ENCODE results near the gene GBGT1.

Gene GBGT1

DNA sequence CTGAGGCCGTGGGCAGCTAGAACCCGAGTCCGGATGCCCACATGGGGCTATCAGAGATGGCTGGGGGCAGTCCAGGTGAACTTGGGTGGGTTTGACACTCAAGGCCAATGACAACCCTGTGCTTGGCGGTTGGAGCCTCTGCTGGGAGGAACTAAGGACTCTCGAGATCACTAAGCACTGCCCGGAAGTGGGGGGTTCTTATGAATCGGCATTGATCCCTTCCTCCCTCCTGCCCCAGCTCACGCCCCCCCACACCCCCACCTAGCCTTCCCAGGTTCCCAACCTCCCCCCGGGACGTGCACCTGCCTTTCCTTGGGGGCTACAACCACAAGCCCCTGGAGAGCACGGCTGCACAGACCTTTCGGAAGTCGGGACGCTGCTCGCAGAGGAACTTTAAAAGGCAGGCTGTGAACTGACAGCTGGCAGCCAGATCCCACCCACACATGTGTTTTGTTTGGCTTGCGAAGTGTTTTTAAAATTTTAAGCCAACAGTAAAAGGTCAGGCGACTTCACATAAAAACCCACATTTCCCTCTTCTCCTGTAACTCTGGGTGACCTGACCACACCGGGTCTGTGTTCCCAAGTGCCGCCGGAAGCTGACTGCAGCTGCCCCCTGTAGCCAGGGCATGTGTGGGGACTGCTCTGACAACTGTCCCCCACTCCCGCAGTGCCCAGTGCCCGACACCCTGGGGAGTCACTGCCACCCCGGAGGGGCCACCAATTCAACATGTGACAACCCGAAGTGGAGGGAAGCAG lies 37.6 kb downstream of the GBGT1 start:
- DNase-seq (ENCODE audit: low spot score): peak; percentile 51

DNA sequence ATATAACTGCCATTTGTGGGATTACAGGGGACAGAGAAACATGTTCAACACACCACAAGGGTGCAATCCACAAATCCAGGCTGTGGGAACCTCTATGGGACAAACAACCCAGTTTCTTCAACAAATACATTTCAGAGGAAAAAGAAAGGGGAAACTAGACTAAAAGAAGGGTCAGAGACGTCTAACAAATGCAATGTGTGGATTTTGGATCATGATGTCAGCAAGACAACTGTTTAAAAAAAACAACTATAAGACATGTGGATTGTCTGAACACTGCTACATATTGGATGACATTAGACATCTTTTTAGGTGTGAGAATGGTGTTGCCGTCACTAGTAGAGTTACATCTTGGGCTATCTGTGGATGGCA lies 38.8 kb downstream of the GBGT1 start:
- DNase-seq (ENCODE audit: low spot score): no peak

DNA sequence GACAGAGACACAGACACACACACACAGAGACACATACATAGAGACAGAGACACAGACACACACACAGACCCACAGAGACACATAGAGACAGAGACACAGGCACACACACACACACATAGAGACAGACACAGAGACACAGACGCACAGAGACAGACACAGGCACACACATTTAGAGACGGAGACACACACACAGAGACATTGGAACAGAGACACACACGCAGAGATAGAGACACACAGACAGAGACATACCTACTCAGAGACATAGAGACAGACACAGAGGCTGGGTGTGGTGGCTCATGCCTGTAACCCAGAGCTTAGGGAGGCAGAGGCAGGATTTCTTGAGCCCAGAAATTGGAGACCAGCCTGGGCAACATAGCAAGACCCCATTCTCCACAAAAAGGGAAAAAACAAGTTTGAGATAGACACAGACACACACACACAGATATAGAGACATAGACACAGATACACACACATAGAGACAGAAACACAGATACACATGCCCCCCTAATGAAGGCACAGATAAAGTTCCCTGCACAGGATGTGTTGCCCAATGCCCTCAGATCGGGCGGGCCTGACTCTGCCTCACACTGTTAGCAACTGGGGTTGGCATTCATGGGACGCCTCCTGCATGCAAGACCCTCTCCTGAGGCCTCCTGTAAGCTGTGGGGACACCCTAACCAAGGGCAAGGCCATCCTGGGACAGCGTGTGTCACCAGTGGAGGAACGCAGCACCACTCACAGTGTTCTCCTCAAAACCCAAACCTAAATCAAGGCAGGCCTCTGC lies 39.4 kb downstream of the GBGT1 start:
- no peak for DNase-seq (ENCODE audit: low spot score)

DNA sequence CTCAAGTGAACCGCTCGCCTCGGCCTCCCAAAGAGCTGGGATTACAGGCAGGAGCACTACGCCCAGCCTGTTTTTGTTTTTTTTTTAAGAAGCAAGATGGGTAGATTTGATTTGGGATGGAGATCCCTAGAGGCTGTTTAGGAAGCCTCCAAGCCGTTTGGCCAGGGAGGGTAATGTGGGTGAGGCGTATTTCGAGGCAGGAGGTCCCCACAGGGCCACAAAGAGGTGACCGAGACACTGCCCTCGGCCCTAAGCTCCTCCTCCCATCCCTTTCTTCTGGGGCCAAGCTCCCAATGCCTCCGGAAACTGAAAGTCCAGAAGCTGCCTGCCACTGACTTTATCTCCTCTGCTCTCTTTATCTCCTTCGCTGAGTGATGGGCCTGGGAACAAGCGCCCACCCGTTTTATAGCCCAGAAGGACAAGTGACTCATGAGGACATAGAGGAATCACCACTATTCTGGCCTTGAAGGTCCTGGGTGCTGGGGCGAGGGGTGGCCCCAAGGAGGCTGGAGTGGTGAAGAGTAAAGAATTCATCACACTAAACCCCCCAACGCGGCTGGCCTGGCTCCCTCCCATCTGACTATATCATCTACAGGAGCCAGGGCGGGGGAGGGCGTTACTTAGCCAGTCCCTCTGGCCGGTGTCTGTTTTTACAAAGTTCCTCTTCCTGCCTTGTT lies 40.6 kb downstream of the GBGT1 start:
- no peak for DNase-seq (ENCODE audit: low spot score)

DNA sequence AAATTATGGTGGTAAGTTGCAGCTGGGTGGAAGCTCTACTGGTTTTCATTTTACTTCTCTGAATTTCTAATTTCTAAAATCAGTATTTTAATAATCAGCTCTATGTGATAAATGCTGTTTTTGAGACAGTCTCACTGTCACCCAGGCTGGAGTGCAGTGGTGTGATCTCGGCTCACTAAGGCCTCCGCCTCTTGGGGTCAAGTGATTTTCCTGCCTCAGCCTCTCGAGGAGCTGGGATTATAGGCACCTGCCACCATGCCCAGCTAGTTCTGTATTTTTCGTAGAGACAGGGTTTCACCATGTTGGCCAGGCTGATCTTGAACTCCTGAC lies 41.1 kb downstream of the GBGT1 start:
- DNase-seq (ENCODE audit: low spot score): no peak

DNA sequence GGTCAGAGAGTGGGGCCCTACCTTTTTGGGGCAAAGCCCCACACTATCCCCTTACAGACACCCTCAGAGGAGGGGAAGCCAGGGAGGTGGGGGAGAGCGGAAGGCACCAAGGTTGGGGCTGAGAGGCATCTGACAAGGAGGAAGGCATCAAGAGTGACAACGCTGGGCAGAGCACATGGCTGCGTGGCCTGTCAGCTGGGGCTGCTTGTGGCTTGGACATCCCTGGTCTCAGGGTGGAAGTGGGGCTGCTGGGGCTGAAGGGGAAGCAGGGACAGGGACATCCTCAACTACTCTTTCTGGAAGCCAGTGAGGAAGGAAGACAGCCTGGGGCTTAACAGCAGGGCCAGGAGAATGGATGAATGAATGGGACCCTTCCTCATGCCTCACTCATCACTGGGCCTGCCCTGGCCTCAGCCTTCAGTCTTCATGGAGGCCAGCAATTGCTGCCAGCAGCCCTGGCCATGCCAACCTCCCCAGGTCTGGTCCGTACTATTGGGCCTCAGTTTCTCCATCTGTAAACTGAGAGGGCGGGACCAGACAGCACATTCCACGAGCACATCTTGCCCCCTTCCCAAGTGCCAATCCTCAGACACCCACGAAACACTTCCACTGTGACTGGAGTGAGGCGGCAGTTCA lies 41.7 kb downstream of the GBGT1 start:
- no peak for DNase-seq (ENCODE audit: low spot score)

DNA sequence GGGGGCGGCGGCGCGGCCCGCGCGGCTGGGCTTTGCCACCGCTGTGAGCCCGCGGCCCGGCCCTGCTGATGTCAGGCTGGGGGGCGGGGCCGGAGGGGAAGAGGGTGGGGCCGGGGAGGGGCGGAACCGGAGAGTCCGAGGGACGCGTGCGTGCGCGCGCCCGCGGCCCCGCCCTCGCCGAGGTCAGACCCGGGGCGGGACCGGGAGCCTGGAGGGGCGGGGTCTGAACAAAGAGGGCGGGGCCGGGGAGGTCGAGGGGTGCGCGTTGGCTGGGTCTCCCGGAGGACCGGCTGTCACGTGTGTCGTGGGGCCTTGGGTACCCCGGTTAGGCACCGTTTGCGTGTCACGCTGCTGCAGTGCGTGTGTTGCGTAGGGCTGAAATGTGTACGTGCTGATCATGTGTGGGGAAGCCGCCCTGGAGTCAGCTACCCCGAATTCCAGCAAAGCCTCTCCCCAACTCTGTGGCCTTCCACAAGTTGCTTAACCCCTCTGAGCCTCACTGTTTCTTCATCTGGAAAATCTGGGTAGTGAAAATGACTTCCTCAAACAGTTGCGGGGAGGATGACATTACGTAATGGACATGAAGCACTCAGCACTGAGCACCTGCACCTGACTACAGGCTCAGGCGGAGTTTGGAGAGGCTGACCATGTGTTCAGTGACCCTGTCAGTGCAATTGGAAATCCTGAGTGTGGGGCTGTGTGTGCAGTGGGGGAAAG lies 42.4 kb downstream of the GBGT1 start, which contains the start of gene RALGDS:
Gene RALGDS (minus strand): TSS at position 43 of the 717 bp plus-strand sequence. CDS start 86 bp downstream, outside the sequence.
- DNase-seq (ENCODE audit: low spot score): peak; percentile 90

DNA sequence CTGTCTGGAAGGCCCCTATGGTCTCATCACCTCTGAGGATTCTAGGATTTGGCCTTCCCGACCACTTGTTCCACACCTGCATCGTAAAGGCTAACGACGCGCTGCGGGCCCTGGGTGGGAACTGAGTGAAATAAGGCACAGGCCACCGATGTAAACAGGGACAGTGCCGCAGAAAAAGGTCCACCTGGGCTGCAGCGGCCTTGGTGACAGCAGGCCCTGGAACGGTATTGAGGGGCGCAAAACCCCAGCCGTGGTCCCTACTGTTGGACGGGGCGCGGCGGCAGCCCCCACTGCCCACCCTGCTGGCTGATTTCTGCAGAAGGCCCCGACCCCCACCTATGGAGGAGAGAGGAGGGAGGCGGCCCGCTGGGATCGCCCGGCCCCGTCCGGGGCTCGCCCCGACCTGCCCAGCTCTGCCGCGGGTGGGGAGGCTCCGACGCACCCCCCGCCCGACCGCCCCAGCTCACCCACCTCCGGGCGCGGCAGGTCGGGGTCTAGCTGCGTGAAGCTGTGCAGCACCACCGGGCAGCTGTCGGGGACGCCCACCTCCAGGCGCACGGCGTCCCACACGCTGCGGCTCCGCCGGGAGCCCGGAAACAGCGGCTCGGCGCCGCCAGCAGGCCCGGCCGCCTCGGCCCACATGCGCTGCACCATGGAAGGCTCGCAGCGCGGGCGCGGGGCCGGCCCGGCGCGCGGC lies 43.1 kb downstream of the GBGT1 start:
- no peak for DNase-seq (ENCODE audit: low spot score)

DNA sequence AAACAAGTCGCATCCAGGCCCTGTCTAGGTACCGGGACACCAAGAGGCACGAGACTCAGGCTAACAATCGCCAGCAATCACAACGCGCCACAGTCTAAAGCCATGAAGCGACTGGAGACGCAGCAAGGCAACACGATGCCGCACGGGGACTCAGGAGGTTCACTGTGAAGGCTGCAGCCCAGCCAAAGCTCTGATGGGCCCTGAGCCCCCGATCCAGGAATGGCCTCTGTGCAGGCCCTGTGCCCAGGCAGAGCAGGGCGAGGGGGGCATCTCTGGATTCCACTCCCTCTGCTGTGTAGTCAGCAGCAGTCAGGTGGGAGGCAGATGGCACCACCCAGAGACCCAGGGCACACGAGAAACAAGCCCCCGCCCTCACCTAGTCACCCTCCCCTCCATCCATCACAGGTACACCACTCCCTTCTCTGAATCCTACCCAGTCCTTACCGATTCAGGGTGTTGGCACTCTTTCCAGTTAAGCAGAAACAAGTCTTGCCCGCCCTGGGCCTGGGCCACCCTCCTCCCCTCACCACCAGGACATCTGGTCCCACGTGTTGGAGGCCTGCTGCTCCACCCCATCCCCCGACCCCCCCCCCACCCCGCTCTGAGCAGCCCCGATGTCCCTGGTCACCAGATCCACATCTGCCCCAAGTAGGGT lies 43.7 kb downstream of the GBGT1 start:
- no peak for DNase-seq (ENCODE audit: low spot score)

DNA sequence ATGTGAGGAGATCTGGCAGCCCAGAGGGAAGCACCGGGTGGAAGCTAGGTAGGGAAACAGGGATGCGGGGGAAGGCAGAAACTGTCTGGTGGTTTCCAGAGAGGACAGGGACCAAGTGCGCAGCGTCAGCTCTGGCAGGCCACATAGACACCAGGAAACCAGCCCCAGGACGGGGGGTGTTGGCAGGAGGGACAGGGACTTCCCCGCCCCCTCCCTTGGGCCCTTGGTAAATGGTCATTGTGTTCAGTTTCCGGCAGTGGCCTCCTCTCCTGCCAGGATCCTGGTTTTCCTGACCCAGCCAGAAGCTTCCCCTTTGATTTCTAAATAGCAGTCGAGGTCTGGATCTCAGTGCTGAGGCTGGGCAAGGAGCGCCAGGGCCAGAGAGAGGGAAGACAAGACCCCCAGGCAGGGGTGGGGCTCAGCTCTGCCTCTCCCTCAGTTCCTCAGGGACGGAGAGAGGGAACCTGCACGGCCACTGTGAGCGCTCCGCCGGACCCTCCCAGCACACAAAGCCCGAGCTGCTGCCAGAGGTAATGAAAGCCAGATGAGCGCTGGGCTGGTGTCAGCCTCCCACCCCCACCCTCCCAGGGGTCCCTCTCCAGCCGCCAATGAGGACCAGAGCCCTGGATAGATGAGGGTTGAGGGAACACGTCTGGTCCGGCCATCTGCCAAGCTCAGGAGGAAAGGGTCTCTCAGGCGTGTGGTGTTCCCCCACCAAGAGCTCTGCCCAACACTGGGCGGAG lies 44.4 kb downstream of the GBGT1 start:
- no peak for DNase-seq (ENCODE audit: low spot score)

DNA sequence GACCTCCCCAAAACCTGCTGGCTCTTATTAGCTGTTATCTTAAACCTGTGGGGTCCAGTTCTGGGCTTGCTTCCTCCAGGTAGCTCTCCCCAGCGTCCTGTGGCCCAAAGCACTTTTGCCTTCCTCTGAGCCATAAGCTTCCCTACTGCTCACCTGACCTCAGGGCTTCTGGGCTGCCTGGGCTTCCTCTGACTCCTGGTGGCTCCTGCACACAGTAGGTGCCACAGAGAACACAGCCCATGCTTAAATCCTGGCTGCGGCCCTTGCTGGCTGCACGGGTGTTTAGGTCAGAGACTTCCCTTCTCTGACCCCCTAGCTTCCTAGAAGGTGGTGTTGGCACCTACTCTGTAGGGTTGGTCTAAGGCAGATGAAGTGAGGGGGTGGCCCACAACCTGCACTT lies 45.1 kb downstream of the GBGT1 start:
- no peak for DNase-seq (ENCODE audit: low spot score)

DNA sequence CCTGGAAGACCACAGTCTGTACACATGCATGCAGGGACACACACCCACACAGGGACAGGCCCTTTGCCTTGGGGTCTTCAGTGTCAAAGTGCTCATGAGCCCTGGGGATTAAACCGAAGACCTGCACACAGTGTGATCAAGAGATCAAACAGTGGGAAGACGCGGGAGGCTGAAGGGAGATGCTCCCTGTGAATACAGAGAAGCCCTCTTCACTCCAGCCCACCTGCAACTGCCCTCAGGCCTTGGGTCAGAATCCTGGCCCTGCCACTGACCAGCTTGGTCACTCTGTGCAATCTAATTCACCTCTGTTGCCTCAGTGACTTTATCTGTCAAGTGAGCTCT lies 45.6 kb downstream of the GBGT1 start:
- no peak for DNase-seq (ENCODE audit: low spot score)

DNA sequence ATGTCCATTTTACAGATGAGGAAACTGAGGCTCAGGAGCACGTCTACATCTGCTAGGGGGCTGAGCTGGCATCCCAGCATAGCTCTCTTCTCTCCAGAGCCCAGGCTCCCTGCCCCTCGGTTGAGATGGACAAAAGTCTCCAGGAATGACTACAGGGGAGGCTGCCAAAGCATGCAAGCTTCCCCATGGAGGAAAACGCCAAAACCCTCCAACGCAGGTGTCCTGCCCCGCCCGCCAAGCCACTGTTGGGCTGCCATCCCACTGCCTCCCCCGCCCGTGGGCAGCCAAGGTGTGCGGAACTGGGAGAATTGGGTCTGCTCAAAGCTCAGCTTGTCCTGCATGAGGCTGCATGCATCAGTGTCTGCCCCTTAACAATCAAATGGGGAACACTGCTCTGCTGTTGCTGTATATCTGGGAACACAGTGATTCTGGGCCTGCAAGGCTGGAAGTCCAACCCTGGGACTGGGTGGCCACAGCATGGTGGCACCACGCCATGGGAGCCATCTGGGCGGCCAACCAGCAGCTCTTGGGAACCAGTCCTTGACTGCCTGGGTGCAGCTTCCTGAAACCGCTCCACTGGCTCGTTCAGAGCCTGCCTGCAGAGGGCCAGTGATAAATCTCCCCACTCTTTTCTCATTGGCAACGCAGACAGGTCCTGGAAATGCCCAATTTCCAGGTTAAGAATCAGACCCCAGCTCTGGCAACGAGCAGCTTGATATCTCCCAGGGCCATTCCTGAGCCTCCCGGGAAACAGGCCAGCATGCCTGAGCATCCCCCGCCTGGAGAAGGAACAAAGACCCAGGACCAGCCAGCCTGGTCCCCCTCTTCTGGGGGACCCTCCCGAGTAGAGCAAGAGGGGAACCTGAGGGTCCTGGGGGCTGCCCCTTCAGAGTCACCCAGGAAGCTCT lies 46.2 kb downstream of the GBGT1 start:
- DNase-seq (ENCODE audit: low spot score): no peak

DNA sequence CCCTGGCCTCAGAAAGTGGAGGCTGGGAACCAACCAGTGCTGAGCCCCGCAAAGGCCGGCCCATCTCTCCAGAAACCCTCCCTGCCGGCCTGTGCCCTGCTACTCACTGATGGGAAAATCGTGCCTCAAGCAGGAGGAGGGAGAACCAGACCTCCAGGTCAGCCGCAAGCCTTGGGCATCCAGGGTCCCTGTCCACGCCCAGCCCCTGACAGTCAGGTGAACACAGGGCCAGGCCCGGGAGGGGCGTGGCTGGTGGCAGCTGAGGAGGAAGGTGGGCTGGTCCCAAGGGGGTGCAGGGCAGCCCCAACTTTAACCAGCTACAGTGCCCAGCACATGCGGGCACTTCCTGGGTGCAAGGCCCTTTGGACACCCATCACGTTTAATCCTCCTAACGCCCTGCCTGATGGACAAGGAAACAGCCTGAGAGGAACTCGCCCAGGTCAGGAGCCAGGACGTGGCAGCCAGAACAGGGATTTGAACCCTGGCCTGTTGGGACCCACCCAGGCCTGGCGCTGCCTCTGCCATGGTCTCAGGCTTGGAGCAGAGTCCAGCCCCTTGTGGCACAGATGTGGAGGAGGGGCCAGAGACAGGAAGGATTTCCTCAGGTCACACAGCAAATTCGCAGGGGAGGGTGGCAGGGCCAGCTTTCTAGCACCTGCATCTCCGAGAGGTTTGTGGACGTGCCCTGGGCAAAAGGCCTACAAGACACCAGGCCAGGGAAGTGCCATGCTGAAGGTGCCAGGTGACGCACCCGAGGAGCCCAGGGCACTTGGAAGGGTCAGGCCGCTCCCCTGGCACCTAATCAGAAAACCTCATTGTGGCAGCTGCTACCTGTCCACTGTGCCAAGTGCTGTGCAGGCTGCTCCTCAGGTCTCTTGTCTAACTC lies 47.1 kb downstream of the GBGT1 start:
- no peak for DNase-seq (ENCODE audit: low spot score)

DNA sequence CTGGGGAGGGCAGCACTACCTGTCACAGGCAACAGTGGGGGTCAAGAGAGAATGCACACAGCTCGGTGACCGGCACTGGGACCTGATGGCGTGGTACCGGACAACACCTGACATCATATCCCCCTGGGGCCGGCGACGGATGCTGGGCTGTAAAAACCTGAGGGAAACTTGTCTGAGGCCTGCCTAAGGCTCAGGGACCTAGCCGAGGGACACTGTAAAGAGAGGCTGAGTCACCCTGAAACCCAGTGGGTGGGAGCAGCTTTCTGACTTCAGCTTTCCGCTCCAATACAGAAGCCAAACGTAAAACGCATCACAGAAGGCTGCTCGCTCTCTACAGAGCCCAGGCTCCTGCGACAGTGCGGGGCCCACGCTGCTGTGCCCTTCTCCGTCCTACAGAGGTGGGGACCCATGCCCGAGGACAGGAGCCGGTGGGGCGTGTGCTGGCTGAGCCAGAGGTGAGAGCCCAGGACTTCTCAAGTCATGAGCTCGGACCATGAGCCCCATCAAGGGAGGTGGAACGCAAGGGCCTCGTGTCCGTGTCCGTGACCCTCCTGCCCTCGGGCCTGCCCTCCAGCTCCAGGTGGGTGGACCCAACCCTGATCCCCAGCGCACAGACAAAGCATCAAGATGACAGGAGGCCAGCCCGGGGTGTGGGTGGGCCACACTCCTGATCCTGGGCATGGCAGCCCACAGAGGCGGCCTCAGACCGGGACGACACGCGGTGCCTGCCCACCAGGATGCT lies 47.9 kb downstream of the GBGT1 start:
- peak; percentile 62 for DNase-seq (ENCODE audit: low spot score)

DNA sequence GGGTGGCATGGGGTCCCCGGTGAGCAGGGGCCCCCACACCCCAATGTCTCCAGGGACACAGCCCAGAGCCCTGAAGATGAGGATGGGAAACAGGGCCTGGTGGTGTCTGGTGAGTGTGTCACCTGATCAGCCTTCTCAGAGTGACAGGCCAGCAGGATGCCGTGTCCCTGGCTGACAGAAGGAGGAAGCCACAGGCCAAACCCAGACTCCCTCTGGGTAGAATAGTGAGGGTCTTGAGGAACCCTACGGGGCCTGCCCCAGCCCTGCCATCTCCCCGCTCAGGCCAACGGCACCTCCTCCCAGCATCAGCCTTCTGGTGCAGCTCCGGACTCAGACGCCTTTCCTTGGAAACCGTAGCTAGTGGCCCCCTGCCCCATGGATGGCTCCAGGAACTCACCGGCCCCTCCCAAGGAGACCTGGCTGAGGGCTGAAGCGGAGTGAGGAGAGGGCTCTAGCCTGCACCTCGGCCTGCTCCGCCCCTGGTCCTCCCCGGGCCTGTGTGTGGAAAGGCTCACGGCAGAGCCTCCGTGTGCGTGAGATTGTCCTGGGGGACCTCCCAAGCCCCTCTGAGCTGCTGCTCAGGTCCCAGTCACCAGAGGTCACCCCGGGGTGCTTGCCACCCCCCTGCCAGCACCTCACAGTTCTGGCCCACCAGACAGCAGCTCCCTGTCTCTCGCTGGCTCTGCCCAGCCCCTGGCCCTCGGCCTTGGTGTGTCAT lies 48.7 kb downstream of the GBGT1 start:
- no peak for DNase-seq (ENCODE audit: low spot score)

All from CD4-positive, alpha-beta T cell treated with Interleukin-2 at 100 ng/mL for 4 hours (primary cell).